H9 (cell line): ENCODE measurements around the gene PKD1. TPM values are rescaled to one million over a fixed set of nuclear protein-coding genes. Genes with fewer than 3 reads are reported as not detected.

ENCODE experiments used
- DNase-seq: peaks from one replicate; pipeline ENCODE4 v3.0.0-alpha.2; 2017
- H2AFZ ChIP-seq: one replicate; pipeline ENCODE4 v1.6.1; 2013; ENCODE audit warnings: mild to moderate bottlenecking, low read length, control low read depth, moderate library complexity
- H2AK5ac ChIP-seq: 2 replicates; pipeline ENCODE4 v1.6.1; 2013; ENCODE audit warnings: low read length, control low read depth, mixed read lengths; ENCODE audit not compliant: insufficient read length
- H2BK120ac ChIP-seq: one replicate; pipeline ENCODE4 v1.6.1; 2013; ENCODE audit warnings: low read depth, mild to moderate bottlenecking, low read length, control low read depth, inconsistent platforms; ENCODE audit not compliant: poor library complexity, severe bottlenecking
- H2BK12ac ChIP-seq: 2 replicates; pipeline ENCODE4 v1.6.1; 2013; ENCODE audit warnings: low read length, control low read depth, mixed read lengths, low read depth; ENCODE audit not compliant: insufficient read length
- H2BK15ac ChIP-seq: 2 replicates; pipeline ENCODE4 v1.6.1; 2013; ENCODE audit warnings: low read depth, low read length, control low read depth
- H2BK20ac ChIP-seq: one replicate; pipeline ENCODE4 v1.6.1; 2013; ENCODE audit warnings: low read depth, mild to moderate bottlenecking, low read length, control low read depth, inconsistent platforms; ENCODE audit not compliant: poor library complexity, severe bottlenecking
- H2BK5ac ChIP-seq: 2 replicates; pipeline ENCODE4 v1.6.1; 2013; ENCODE audit warnings: low read length, control low read depth, mixed read lengths; ENCODE audit not compliant: insufficient read length
- H3K14ac ChIP-seq: 2 replicates; pipeline ENCODE4 v1.6.1; 2013; ENCODE audit warnings: low read length, control low read depth; ENCODE audit not compliant: insufficient read depth
- H3K18ac ChIP-seq: 2 replicates; pipeline ENCODE4 v1.6.1; 2013; ENCODE audit warnings: low read depth, mild to moderate bottlenecking, mixed read lengths, low read length, control low read depth; ENCODE audit not compliant: insufficient read length
- H3K23ac ChIP-seq: 2 replicates; pipeline ENCODE4 v1.6.1; 2013; ENCODE audit warnings: low read length, control low read depth, mixed read lengths, low read depth; ENCODE audit not compliant: insufficient read length
- H3K23me2 ChIP-seq: 2 replicates; pipeline ENCODE4 v1.6.1; 2013; ENCODE audit warnings: low read depth, mild to moderate bottlenecking, mixed read lengths, low read length, control low read depth; ENCODE audit not compliant: insufficient read length, poor library complexity, severe bottlenecking
- H3K27ac ChIP-seq: 2 replicates; pipeline ENCODE4 v1.5.1; 2013; ENCODE audit warnings: low read length, control low read depth, mixed read lengths, low read depth; ENCODE audit not compliant: insufficient read length
- H3K27me3 ChIP-seq: 2 replicates; pipeline ENCODE4 v1.6.1; 2013; ENCODE audit warnings: low read length, control low read depth, inconsistent platforms; ENCODE audit not compliant: insufficient read depth
- H3K4ac ChIP-seq: 2 replicates; pipeline ENCODE4 v1.6.1; 2013; ENCODE audit warnings: low read depth, mild to moderate bottlenecking, control low read depth, inconsistent platforms, low read length, moderate library complexity
- H3K4me1 ChIP-seq: 2 replicates; pipeline ENCODE4 v1.6.1; 2013; ENCODE audit warnings: low read length, control low read depth, inconsistent platforms; ENCODE audit not compliant: insufficient read depth
- H3K4me2 ChIP-seq: 2 replicates; pipeline ENCODE4 v1.6.1; 2013; ENCODE audit warnings: low read length, control low read depth, mixed read lengths; ENCODE audit not compliant: insufficient read length, insufficient read depth
- H3K56ac ChIP-seq: 2 replicates; pipeline ENCODE4 v1.6.1; 2013; ENCODE audit warnings: low read depth, mild to moderate bottlenecking, mixed read lengths, low read length, control low read depth; ENCODE audit not compliant: insufficient read length
- H3K79me1 ChIP-seq: 2 replicates; pipeline ENCODE4 v1.6.1; 2013; ENCODE audit warnings: low read depth, mild to moderate bottlenecking, moderate library complexity, low read length, control low read depth, inconsistent platforms; ENCODE audit not compliant: insufficient read depth, poor library complexity, severe bottlenecking
- H3K79me2 ChIP-seq: 2 replicates; pipeline ENCODE4 v1.6.1; 2013; ENCODE audit warnings: low read length, control low read depth, inconsistent platforms; ENCODE audit not compliant: insufficient read depth
- H3K9ac ChIP-seq: 2 replicates; pipeline ENCODE4 v1.6.1; 2013; ENCODE audit warnings: low read length, control low read depth, mixed read lengths; ENCODE audit not compliant: insufficient read length; ENCODE audit errors: extremely low read depth
- H3K9me3 ChIP-seq: one replicate; pipeline ENCODE4 v1.6.1; 2013; ENCODE audit warnings: low read depth, low read length, inconsistent platforms; ENCODE audit not compliant: control insufficient read depth
- H3T11ph ChIP-seq: one replicate; pipeline ENCODE4 v1.6.1; 2013; ENCODE audit warnings: mild to moderate bottlenecking, low read length, control low read depth, inconsistent platforms
- H4K20me1 ChIP-seq: one replicate; pipeline ENCODE4 v1.6.1; 2013; ENCODE audit not compliant: control insufficient read depth, insufficient read length, insufficient read depth
- H4K5ac ChIP-seq: 2 replicates; pipeline ENCODE4 v1.6.1; 2013; ENCODE audit warnings: low read depth, mild to moderate bottlenecking, mixed read lengths, low read length, control low read depth; ENCODE audit not compliant: insufficient read length
- H4K8ac ChIP-seq: replicated peaks from 2 replicates; pipeline ENCODE4 v1.6.1; 2013; ENCODE audit warnings: low read length, control low read depth, mixed read lengths, low read depth; ENCODE audit not compliant: insufficient read length
- H4K91ac ChIP-seq: 2 replicates; pipeline ENCODE4 v1.6.1; 2013; ENCODE audit warnings: low read depth, mild to moderate bottlenecking, moderate library complexity, mixed read lengths, low read length, control low read depth; ENCODE audit not compliant: insufficient read length
- H3K27ac Mint-ChIP-seq, 3 experiments: 2 replicates in 2 of 3; 3 replicates in 1 of 3; pipeline ENCODE4 v1.8.0; 2020 to 2021; ENCODE audit warnings: mixed read lengths in 3 of 3, mild to moderate bottlenecking in 1 of 3, moderate library complexity in 1 of 3
- H3K27me3 Mint-ChIP-seq: 2 replicates; pipeline ENCODE4 v1.8.0; 2021; ENCODE audit warnings: low read depth, mild to moderate bottlenecking, moderate library complexity, mixed read lengths
- H3K36me3 Mint-ChIP-seq, 3 experiments: 2 replicates in 2 of 3; 3 replicates in 1 of 3; pipeline ENCODE4 v1.8.0; 2020 to 2021; ENCODE audit warnings: low read depth in 3 of 3, mixed read lengths in 3 of 3; ENCODE audit not compliant: insufficient read depth in 1 of 3
- H3K4me1 Mint-ChIP-seq, 2 experiments: 2 replicates each; pipeline ENCODE4 v1.8.0; 2020; ENCODE audit warnings: mixed read lengths in 2 of 2
- H3K4me3 Mint-ChIP-seq, 2 experiments: 2 replicates in 1 of 2; 3 replicates in 1 of 2; pipeline ENCODE4 v1.8.0; 2020 to 2021; ENCODE audit warnings: mild to moderate bottlenecking in 2 of 2, mixed read lengths in 2 of 2, moderate library complexity in 1 of 2
- H3K9me3 Mint-ChIP-seq, 2 experiments: 2 replicates in 1 of 2; 3 replicates in 1 of 2; pipeline ENCODE4 v1.8.0; 2020; ENCODE audit warnings: mild to moderate bottlenecking in 2 of 2, mixed read lengths in 2 of 2, moderate library complexity in 1 of 2
- WGBS: extraction: QIAGEN DNeasy Blood & Tissue Kit; methylation state at CpG from one replicate; pipeline ENCODE4 v1.1.7; 2013; ENCODE audit warnings: missing lambda C conversion rate, low lambda C conversion rate, mixed read lengths; ENCODE audit not compliant: insufficient read length; ENCODE audit errors: extremely low coverage; 5-methylcytosine and 5-hydroxymethylcytosine counted together
- total RNA-seq: library from RNA; stranded (reverse); gene quantifications from 2 replicates; pipeline ENCODE4 v1.2.1, GENCODE V29; 2021
- TF ChIP-seq, protein P1 (sequence below): fragments of 200-600 bp; sonication (generic); conservative IDR thresholded peaks from 3 replicates; pipeline ENCODE4 v1.8.0; 2021; ENCODE audit warnings: antibody characterized with exemption, mild to moderate bottlenecking

Gene PKD1
- total RNA-seq, 1 experiment from 2014 or later = 88.0 TPM

DNA sequence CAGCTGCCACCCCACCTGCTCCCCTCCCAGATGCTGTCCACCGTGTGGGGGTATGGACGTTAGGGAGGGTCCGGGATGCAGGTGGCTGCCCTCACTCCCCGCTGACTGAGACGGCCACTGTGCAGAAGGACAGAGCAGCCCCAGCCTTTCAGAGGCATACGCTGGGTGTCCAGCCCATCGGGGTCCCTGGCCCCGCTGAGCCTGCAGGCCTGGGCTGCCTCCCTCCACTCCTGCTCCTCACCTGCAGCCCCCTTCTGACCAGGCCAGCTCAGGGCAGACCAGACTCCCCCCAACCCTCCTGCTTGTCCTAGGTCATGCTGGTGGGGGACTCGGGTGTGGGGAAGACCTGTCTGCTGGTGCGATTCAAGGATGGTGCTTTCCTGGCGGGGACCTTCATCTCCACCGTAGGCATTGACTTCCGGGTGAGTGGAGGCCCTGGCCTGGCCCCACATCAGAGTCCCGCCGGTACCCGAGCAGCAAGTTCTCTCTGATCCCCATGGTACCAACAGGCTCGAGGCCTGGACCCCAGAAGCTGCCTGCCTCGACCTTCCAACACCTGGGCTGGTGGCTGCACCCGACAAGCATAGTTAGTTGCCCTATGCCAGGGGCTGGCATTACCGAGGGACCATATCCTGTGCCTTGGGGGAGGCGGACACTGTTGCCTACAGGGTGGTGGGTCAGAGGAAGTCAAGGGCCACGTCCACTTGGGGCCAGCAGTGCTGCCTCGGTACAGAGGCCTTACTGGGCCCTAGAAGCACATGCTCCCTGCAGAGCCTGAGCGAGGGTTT is 14.1 kb upstream of the PKD1 start:
- Mint-ChIP-seq H3K4me3 (peak overlapping the region; percentile 58 to 80), H3K36me3 (peaks cover 19 to 39% (median 32%) of the 10 kb centered on the region in 3 experiments), H3K9me3 (peaks cover 0 to 6% of the 10 kb centered on the region in 2 experiments; a peak in 2 of 5 replicates), H3K4me1 (peaks cover 26 to 43% of the 10 kb centered on the region in 2 experiments), H3K27ac (peak overlapping the region in 2 of 3 experiments; percentile 20 to 44; a peak in 3 of 7 replicates), H3K27me3 (peaks cover 21% of the 10 kb centered on the region)
- Histone ChIP-seq H3K9me3 (no peaks in the 10 kb centered on the region), H3K14ac (no peak overlapping the region; the same call in 1 of the 2 replicates), H3K23me2 (peaks cover 29% of the 10 kb centered on the region), H3K4ac (no peak overlapping the region), H2AFZ (no peak overlapping the region), H4K91ac (no peak overlapping the region), H3K56ac (no peak overlapping the region), H2BK5ac (no peak overlapping the region), H3T11ph (no peak overlapping the region), H3K18ac (no peak overlapping the region), H3K9ac (no peak overlapping the region), H3K27ac (no peak overlapping the region), H4K8ac (no peak overlapping the region), H3K23ac (no peak overlapping the region), H2BK15ac (no peak overlapping the region), H4K5ac (no peak overlapping the region), H3K27me3 (no peaks in the 10 kb centered on the region), H3K79me2 (peaks cover 10% of the 10 kb centered on the region; the same call in 1 of the 2 replicates), H2BK12ac (no peak overlapping the region), H2AK5ac (no peak overlapping the region), H2BK20ac (no peak overlapping the region), H3K4me2 (peak overlapping the region; percentile 56), H4K20me1 (no peaks in the 10 kb centered on the region), H3K4me1 (peaks cover 3% of the 10 kb centered on the region; the same call in 1 of the 2 replicates), H2BK120ac (no peak overlapping the region), H3K79me1 (no peaks in the 10 kb centered on the region)
- DNase-seq = peak; percentile 73
- TF ChIP-seq, protein P1, sequence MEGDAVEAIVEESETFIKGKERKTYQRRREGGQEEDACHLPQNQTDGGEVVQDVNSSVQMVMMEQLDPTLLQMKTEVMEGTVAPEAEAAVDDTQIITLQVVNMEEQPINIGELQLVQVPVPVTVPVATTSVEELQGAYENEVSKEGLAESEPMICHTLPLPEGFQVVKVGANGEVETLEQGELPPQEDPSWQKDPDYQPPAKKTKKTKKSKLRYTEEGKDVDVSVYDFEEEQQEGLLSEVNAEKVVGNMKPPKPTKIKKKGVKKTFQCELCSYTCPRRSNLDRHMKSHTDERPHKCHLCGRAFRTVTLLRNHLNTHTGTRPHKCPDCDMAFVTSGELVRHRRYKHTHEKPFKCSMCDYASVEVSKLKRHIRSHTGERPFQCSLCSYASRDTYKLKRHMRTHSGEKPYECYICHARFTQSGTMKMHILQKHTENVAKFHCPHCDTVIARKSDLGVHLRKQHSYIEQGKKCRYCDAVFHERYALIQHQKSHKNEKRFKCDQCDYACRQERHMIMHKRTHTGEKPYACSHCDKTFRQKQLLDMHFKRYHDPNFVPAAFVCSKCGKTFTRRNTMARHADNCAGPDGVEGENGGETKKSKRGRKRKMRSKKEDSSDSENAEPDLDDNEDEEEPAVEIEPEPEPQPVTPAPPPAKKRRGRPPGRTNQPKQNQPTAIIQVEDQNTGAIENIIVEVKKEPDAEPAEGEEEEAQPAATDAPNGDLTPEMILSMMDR = no peak
- no CpG with 5 or more reads among the region's 24 CpGs for WGBS
